Progenitor cell of endocrine pancreas (in vitro differentiated cells): Measurements from ENCODE around the gene ELAVL1. TPM values are rescaled to one million over a fixed set of nuclear protein-coding genes. Genes with fewer than 3 reads are reported as not detected.

Experiments
- DNase-seq: peaks from one replicate; pipeline ENCODE4 v3.0.0; 2021; ENCODE audit warnings: low spot score; ENCODE audit not compliant: unreplicated experiment
- H3K27ac Mint-ChIP-seq: 2 replicates; pipeline ENCODE4 v1.8.0; 2021; ENCODE audit warnings: mild to moderate bottlenecking, moderate library complexity, mixed read lengths
- H3K27me3 Mint-ChIP-seq: 2 replicates; pipeline ENCODE4 v1.8.0; 2021; ENCODE audit warnings: mixed read lengths
- H3K36me3 Mint-ChIP-seq: 2 replicates; pipeline ENCODE4 v1.8.0; 2022; ENCODE audit warnings: mixed read lengths; ENCODE audit not compliant: insufficient read depth
- H3K4me1 Mint-ChIP-seq: 2 replicates; pipeline ENCODE4 v1.8.0; 2021; ENCODE audit warnings: low read depth, mixed read lengths
- H3K4me3 Mint-ChIP-seq: 2 replicates; pipeline ENCODE4 v1.8.0; 2021; ENCODE audit warnings: low read depth, mild to moderate bottlenecking, moderate library complexity, mixed read lengths
- H3K9me3 Mint-ChIP-seq: 2 replicates; pipeline ENCODE4 v1.8.0; 2021; ENCODE audit warnings: low read depth, mixed read lengths
- CTCF ChIP-seq: fragments of 200-600 bp; sonication (generic); IDR thresholded peaks from one replicate; pipeline ENCODE4 v1.5.0; 2021; ENCODE audit warnings: antibody characterized with exemption, mild to moderate bottlenecking; ENCODE audit not compliant: unreplicated experiment
- total RNA-seq: library from RNA; stranded (reverse); gene quantifications from 2 replicates; pipeline ENCODE4 v1.2.1, GENCODE V29; 2021

Gene ELAVL1
- total RNA-seq, 1 donor from 2014 or later: 130 TPM

- TF ChIP-seq CTCF: no peak
- no peak for DNase-seq
- Mint-ChIP-seq H3K4me3 (no peak overlapping the region), H3K36me3 (peaks cover 16% of the 10 kb centered on the region), H3K9me3 (no peaks in the 10 kb centered on the region), H3K27me3 (peaks cover 31% of the 10 kb centered on the region), H3K27ac (no peak overlapping the region), H3K4me1 (peaks cover 6% of the 10 kb centered on the region)
Measured at GRCh38 chr19:7913652-7914051, 91.8 kb downstream of the ELAVL1 start.

GRCh38 chr19:7912697-7913564, 92.5 kb downstream of the ELAVL1 start:
- Mint-ChIP-seq H3K4me1 (peaks cover 5% of the 10 kb centered on the region), H3K27me3 (peaks cover 25% of the 10 kb centered on the region), H3K9me3 (no peaks in the 10 kb centered on the region), H3K4me3 (no peak overlapping the region), H3K36me3 (peaks cover 16% of the 10 kb centered on the region), H3K27ac (no peak overlapping the region)
- no peak for TF ChIP-seq CTCF
- DNase-seq: no peak

GRCh38 chr19:7912144-7912696, 93.2 kb downstream of the ELAVL1 start:
- Mint-ChIP-seq H3K9me3 (no peaks in the 10 kb centered on the region), H3K4me3 (no peak overlapping the region), H3K27ac (no peak overlapping the region), H3K4me1 (peaks cover 4% of the 10 kb centered on the region), H3K27me3 (peaks cover 23% of the 10 kb centered on the region), H3K36me3 (peaks cover 16% of the 10 kb centered on the region)
- TF ChIP-seq CTCF: no peak
- DNase-seq: no peak

GRCh38 chr19:7911508-7912143, 93.8 kb downstream of the ELAVL1 start:
- peaks cover 3% of the 10 kb centered on the region for H3K4me1 Mint-ChIP-seq

More at GRCh38 chr19:7911508-7912143, 93.8 kb downstream of the ELAVL1 start:
- no peaks in the 10 kb centered on the region for H3K9me3 Mint-ChIP-seq
- H3K27ac Mint-ChIP-seq: no peak overlapping the region
- DNase-seq: no peak
- no peak for TF ChIP-seq CTCF
- H3K4me3 Mint-ChIP-seq: no peak overlapping the region
- peaks cover 19% of the 10 kb centered on the region for H3K27me3 Mint-ChIP-seq
- peaks cover 16% of the 10 kb centered on the region for H3K36me3 Mint-ChIP-seq
